GM13976 (cell line): Measurements from ENCODE around the gene OSBP2.

Experiments used
- DNase-seq: peaks from one replicate; pipeline ENCODE4 v3.0.0; 2012; ENCODE audit warnings: low spot score
- in situ Hi-C: fragments of 300-500 bp; cut with MboI; formaldehyde crosslinking; loops from one replicate; pipeline ENCODE4 v1.12.0; 2022; ENCODE audit warnings: low sequenced_read_pairs, mixed read lengths, inconsistent platforms; ENCODE audit not compliant: unreplicated experiment
- TF ChIP-seq, protein P1 (sequence below): IDR thresholded peaks from 2 replicates; pipeline ENCODE4 v1.5.1; 2012; ENCODE audit warnings: borderline replicate concordance, mild to moderate bottlenecking; ENCODE audit not compliant: insufficient read depth; ENCODE audit errors: extremely low read depth, missing control alignments, control extremely low read depth

Gene OSBP2

DNA sequence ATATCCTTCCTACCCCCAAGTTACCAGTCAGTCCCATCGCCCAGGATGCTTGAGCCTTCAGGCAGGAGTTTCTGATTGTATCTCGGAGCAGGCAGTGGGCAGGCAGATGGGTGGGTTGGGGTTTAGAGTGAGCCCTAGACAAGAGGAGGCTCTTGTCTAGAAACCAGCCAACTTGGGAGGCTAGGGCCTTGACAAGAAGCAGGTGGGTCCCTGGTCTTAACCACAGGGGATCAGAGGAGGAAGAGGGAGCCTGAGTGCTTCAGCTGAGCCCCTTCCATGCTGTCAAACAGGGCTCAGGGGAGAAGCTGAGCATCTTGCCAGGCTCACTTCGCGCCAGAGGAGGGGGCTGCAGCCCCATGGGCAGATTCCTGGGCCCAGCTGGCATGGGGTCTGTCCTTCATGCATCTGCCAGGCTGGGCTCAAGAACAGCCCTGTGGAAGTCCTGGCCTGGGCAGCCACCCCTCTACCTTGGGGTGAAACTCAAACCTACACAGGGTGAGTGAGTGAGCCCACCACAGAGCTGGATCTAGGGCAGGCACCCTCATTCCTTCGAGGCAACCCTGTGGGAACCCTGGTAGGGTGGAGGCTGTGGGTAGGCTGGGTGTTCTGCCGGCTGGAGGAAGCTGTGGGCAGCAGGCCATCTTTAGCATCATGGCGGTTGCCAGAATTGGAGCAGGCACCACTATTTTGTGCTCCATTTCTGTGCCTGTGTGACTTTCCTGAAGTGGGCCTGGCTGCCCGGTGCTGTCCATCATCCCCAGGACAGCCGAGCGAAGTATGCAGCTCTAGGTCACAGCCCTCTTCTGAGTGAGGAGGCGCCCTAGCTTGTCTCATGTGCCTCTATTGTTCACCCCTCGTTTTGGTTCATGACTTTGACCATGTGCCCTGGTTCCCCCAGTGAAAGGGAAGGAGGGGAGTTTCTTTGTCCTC, 165.8 kb downstream of the OSBP2 start:
- no peak for DNase-seq
- TF ChIP-seq, protein P1, sequence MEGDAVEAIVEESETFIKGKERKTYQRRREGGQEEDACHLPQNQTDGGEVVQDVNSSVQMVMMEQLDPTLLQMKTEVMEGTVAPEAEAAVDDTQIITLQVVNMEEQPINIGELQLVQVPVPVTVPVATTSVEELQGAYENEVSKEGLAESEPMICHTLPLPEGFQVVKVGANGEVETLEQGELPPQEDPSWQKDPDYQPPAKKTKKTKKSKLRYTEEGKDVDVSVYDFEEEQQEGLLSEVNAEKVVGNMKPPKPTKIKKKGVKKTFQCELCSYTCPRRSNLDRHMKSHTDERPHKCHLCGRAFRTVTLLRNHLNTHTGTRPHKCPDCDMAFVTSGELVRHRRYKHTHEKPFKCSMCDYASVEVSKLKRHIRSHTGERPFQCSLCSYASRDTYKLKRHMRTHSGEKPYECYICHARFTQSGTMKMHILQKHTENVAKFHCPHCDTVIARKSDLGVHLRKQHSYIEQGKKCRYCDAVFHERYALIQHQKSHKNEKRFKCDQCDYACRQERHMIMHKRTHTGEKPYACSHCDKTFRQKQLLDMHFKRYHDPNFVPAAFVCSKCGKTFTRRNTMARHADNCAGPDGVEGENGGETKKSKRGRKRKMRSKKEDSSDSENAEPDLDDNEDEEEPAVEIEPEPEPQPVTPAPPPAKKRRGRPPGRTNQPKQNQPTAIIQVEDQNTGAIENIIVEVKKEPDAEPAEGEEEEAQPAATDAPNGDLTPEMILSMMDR: no peak
- in situ Hi-C loops: no loop called here

DNA sequence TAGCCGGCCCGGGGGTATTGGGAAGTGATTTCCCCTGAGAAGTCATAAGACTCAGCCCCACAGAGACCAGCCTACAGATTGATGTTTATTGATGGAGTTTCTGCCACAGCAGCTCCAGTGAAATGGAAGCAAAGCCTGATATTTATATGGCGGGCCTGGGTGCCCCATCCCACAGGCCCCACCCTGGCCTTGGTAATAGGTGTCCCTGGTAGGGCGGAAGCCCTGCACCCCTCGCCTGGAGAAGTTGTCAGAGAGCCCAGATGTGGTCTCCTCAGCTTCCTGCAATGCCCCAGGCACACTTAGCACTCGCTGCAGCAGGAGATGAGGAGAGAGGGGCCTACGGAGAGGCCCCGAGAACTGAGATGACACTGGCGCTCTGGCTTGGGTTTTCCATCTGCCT, 166.5 kb downstream of the OSBP2 start:
- DNase-seq: no peak
- TF ChIP-seq, protein P1: no peak
- in situ Hi-C loops: no loop called here

DNA sequence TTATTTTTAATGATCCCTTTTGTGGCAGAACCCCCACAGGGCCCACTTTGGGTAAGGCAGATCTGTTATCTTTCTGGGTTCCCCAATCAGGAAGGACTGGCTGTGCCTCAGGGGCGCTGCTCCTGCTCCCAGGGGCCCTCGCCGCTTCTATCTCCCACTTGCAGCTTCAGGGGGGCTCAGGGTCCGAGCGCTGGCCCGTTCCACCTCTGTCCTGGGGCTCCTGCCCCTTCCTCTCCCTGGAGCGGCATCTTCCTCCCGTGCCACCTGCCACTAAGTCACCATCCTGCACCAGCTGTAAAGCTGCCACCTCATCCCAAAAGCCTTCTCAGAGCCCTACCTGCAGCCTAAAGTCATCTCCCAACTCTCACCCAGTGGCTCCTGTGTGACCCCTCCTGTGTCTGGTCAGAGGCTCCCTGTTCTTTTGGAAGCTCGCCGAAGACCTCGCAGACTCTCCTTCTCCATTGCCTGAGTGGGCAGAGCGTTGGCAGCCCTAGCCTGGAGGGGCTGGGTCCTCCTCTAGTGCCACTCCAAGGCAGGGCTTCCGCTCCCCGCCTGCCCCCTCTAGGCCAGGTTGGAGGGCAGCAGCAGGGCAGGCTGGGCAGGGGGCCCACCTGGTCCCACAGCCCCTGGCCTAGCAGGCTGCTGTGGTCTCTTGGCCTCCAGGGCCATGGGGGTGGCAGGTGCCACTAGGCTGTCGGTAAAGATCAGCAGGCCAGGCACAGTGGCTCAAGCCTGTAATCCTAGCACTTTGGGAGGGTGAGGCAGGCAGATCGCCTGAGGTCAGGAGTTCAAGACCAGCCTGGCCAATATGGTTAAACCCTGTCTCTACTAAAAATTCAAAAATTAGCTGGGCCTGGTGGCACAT, 167.2 kb downstream of the OSBP2 start:
- in situ Hi-C loops: no loop called here
- TF ChIP-seq, protein P1: no peak
- peak; percentile 23 for DNase-seq

DNA sequence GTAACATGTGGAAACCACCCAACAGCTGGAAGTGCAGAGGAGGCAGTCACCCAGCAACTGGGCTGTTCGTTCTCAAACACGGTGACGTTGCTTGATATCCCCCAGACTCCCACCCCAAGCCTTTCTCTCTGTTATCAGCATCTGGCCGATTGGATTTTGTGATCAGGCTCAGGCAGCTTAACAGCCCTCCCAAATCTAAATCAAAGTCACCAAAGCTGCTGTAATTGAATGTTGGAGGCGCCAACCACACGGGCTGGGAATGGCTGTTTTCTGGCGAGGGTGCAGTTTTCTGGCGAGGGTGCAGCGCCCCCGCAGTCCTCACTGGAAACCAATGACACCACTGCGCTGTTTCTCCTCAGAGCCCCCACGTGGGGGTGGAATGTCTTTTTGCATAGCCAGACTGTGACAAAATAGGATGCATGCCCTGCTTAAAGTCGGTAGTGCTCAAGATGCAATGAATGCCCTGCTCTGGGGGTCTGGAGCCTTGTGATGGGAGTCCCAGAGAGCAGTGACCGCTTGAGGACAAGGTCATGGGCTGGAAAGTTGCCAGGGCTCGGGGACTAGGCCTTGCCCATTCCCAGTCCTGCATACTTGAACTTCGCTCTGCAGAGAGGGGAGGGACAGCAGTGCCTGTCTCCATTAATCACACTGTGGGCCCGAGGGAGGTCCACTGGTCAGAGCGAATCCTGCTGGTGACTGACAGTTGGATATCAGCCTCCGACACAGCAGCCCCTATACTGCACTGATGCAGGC, 168.6 kb downstream of the OSBP2 start:
- TF ChIP-seq, protein P1: no peak
- DNase-seq: peak; percentile 15
- in situ Hi-C loops: no loop called here

DNA sequence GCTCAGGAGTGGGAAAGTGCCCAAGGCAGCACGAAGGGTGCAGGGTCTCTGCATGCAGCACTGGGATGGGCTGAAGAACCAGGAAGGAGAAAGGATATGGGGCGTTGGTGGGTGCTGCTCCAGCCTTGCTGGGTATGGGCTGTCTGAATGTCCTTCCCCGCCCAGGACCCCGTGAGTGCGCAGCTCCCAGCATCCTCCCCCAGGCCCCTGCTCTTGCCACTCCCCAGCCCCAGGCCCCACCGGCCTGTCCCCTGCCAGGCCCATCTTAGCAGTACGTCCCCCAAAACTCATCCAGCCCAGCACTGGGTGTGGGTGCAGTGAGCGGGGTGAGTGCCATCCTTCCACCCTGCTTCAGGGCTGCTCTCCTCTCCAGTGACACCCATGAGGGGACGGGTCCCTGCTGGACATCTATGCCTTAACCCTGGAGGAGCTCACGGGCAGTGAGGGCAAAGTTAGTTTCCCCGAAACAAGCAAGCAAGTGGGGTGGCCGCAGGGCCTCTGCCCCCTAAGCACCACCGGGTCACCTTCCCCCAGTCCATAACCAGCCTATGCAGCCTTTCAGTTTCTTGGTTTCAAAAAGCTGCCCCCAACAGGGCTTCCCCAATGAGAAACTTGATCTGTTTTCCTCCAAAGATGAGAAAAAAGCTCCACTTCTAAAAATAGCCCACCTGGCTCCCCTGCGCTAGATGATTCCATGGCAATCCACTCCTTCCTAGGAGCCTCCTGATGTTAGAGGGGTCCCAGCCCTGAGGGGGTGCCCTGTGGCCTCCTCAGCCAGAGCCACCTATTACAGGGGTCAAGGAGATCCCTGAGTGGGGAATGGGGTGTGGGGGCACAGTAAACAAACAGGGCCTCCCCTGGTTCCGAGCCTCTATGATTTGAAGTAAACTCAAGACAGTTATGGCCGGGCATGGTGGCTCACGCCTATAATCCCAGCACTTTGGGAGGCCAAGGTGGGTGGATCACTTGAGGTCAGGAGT, 170.1 kb downstream of the OSBP2 start:
- in situ Hi-C loops: no loop called here
- TF ChIP-seq, protein P1: no peak
- DNase-seq: peak; percentile 27
